NCI-H1048 (cell line): ENCODE measurements around the gene NPHS1.
"Not testable (repeated sequence)": the region's sequence is repeated elsewhere in the genome, so short reads cannot be mapped to it uniquely, and the experiment has no call there.

Source experiments
- DNase-seq: peaks from one replicate; lab custom pipeline; 2025; lab: John Stamatoyannopoulos, UW

The NPHS1 gene

GRCh38 chr19:35811317-35812219 lies 40.7 kb downstream of the NPHS1 start:
- DNase-seq: no peak

- DNase-seq: no peak
These were observed 44.7 kb downstream of the NPHS1 start for GRCh38 chr19:35807633-35808032.

- no peak for DNase-seq
These were observed 45.7 kb downstream of the NPHS1 start for GRCh38 chr19:35806597-35806996.

- no peak for DNase-seq
These were observed 46.7 kb downstream of the NPHS1 start for GRCh38 chr19:35805526-35806102.

- DNase-seq: no peak
These were observed 50.5 kb downstream of the NPHS1 start for GRCh38 chr19:35801828-35802227.

GRCh38 chr19:35797663-35798062 lies 54.6 kb downstream of the NPHS1 start:
- no peak for DNase-seq

GRCh38 chr19:35796645-35797542 lies 55.4 kb downstream of the NPHS1 start:
- DNase-seq: no peak

- not testable (repeated sequence) for DNase-seq
These were observed 56.7 kb downstream of the NPHS1 start for GRCh38 chr19:35795564-35795963.

- no peak for DNase-seq
These were observed 58.7 kb downstream of the NPHS1 start for GRCh38 chr19:35793381-35794165.

- no peak for DNase-seq
These were observed 59.4 kb downstream of the NPHS1 start for GRCh38 chr19:35792888-35793287.

- DNase-seq: no peak
These were observed 60.0 kb downstream of the NPHS1 start for GRCh38 chr19:35792312-35792711.

GRCh38 chr19:35791814-35792279 lies 60.5 kb downstream of the NPHS1 start:
- no peak for DNase-seq

- no peak for DNase-seq
These were observed 61.1 kb downstream of the NPHS1 start for GRCh38 chr19:35790981-35791813.

- DNase-seq: no peak
These were observed 62.0 kb downstream of the NPHS1 start for GRCh38 chr19:35789978-35790944.

GRCh38 chr19:35789195-35789977 lies 62.9 kb downstream of the NPHS1 start:
- no peak for DNase-seq

GRCh38 chr19:35788205-35788960 lies 63.9 kb downstream of the NPHS1 start:
- DNase-seq: no peak

- DNase-seq: no peak
These were observed 65.0 kb downstream of the NPHS1 start for GRCh38 chr19:35787227-35787799.
